ENCODE data around the gene GSG1L2. TPM values are rescaled to one million over a fixed set of nuclear protein-coding genes. Genes with fewer than 3 reads are reported as not detected.

GSG1L2 gene
- total RNA-seq, 2 donors from 2014 or later = not detected

DNA sequence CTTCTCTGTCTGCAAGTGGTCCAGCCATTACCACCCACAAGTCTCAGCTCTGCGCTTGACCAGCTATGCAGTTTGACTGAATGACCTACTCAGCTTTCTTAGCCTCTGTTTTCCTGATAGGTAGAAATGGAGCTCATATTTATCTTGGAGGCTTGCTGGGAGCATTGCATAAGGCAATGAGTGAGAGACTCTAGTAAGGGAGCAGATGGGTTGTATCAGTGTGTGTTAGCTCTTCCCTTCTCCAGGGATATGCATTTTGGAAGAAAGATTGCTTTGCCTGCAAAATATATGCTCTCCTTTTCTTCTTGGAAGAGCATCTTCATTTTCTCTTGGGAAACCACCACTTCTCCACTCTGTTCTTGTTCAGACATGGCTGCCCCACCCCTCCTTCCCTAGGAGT is 56.6 kb downstream of the GSG1L2 start:
- ATAC-seq (peak in 1 of 2 donors; percentile 35), DNase-seq (no peak)
- intact Hi-C loops (cut with DNase I) = loop anchor here in 1 of 2 donors (5.0 kb wide), 1 partner anchor 33 kb away; no protein-coding TSS in a partner anchor

DNA sequence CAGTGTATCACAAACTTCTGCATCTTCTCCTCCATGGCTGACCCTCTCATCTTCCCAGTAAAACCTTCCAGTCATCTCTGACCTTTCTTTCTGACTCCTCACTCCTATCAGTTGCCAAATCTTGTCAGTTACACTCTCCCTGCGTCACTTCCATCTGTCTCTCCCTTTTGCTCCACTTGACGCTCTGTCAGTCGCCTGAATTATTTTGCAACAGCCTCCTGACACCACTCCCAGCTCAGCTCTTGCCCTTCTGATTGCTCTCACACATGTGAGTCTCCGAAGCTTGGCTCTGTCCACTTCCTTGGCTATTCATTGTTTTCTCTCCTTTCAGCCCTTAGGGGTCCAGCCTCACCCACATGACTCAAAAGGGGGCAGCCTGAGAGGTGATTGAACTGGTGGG is 58.2 kb downstream of the GSG1L2 start:
- intact Hi-C loops (cut with DNase I) = no loop called here
- ATAC-seq = peak in 1 of 2 donors; percentile 62
- no peak for DNase-seq

DNA sequence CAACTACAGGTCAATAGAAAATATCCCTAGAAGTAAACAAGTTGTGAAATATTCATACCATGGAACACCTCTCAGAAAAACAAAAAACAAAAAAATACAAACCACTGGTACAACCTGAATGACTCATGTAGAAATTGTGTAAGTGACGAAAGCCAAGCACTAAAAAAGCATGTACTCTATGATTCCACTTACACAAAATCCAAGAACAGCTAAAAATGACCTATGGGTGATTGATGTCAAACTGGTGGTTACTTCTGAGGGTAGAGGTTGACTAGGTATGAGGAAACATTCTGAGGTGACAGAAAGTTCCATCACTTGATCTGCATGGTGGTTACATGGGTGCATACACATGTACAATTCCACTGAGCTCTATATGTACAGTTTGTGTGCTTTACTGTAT is 61.6 kb downstream of the GSG1L2 start:
- no peak for DNase-seq
- ATAC-seq = no peak
- intact Hi-C loops (cut with DNase I) = no loop called here

DNA sequence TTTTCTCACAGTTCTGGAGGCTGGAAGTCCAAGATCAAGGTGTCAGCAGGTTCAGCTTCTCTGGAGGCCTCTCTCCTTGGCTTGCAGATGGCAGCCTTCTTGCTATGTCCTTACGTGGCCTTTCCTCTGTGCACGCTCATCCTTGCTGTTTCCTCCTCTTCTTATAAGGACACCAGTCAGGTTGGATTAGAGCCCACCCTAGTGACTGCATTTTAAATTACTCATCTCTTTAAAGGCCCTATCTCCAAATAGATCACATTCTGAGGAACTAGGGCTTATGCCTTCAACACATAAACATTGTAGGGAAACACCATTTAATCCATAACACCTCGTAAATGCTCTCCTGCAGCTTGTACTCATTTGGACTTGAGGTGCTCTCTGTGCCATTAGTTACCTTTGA is 66.8 kb downstream of the GSG1L2 start:
- intact Hi-C loops (cut with DNase I) = no loop called here
- ATAC-seq = no peak
- no peak for DNase-seq

Other genes starting within 250 kb of the GSG1L2 start
- gene STX8, start 246.3 kb downstream of the GSG1L2 start, total RNA-seq = 10 to 100 TPM; 57.0 to 58.4 TPM
- gene CFAP52, start 245.4 kb downstream of the GSG1L2 start, total RNA-seq = under 1 TPM in 1 of 2 donors, not detected in 1; 0.41 TPM
- gene USP43, start 176.6 kb downstream of the GSG1L2 start, total RNA-seq = under 1 TPM in 1 of 2 donors, not detected in 1; 0.24 TPM
- gene DHRS7C, start 30.5 kb downstream of the GSG1L2 start, total RNA-seq = 100 to 1,000 TPM in 1 of 2 donors, 10 to 100 TPM in 1; 82.3 to 159 TPM
- 1 to 10 TPM in 1 of 2 donors, under 1 TPM in 1; 0.55 to 1.4 TPM for gene GLP2R, start 3.8 kb upstream of the GSG1L2 start, total RNA-seq
- gene RCVRN, start 83.2 kb upstream of the GSG1L2 start, total RNA-seq = under 1 TPM in 1 of 2 donors, not detected in 1; 0.47 TPM

Measured in left cardiac atrium (tissue), 4 donors.